ENCODE results near the gene DHRS13.
A peak's percentile ranks its signal among the peaks of the same experiment; 100 is the strongest.
"Not testable (repeated sequence)": the region's sequence is repeated elsewhere in the genome, so short reads cannot be mapped to it uniquely, and the experiment has no call there.

Gene DHRS13

GRCh38 chr17:28901866-28902818, 737 bp downstream of the DHRS13 start:
- peak; percentile 32 for DNase-seq (ENCODE audit: low read depth)

DNA sequence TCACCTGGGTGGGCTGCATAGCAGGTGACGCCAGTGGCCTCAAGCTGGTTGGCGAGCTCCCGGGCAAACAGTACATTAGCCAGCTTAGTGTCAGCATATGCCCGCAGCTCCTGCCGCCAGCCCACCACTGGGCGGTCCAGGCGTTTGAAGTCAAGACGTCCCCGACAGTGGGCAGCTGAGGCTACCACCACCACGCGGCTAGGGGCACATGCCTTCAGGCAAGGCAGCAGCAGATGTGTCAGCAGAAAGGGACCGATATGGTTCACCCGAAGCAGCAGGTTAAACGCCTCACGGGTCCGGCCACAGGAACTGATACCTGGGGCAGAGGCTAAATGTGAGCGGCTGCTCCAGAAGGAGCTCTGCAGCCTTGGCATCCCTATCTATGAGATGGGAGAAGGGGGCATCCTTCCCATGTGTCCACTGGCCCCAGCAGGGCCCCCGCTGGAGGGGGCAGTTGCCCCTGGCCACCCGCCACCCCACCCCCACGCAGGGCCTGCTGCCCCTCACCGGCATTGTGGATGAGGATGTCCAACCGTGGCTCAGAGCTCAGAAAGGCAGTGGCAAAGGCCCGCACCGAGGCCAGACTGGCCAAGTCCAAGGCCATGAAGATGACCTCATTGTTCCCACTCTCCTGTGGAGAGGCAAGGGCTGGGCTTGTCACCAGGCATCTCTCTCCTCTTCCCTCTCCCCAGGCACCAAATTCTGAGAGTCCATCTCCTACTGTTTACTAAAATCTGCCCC, 1.7 kb downstream of the DHRS13 start:
- DNase-seq (ENCODE audit: low read depth): no peak

- DNase-seq (ENCODE audit: low read depth): no peak
Measured at GRCh38 chr17:28899212-28899815, 3.6 kb downstream of the DHRS13 start.

GRCh38 chr17:28898527-28898955, 4.3 kb downstream of the DHRS13 start:
- DNase-seq (ENCODE audit: low read depth): no peak

GRCh38 chr17:28897769-28898526, 4.9 kb downstream of the DHRS13 start:
- no peak for DNase-seq (ENCODE audit: low read depth)

GRCh38 chr17:28896884-28897768, 5.8 kb downstream of the DHRS13 start, which contains the start of gene FLOT2:
FLOT2 (minus strand) TSS chr17:28897733; CDS start chr17:28897574, 159 bp downstream.
- DNase-seq (ENCODE audit: low read depth): peak; percentile 33

- DNase-seq (ENCODE audit: low read depth): no peak
Measured at GRCh38 chr17:28896491-28896883, 6.4 kb downstream of the DHRS13 start.

DNA sequence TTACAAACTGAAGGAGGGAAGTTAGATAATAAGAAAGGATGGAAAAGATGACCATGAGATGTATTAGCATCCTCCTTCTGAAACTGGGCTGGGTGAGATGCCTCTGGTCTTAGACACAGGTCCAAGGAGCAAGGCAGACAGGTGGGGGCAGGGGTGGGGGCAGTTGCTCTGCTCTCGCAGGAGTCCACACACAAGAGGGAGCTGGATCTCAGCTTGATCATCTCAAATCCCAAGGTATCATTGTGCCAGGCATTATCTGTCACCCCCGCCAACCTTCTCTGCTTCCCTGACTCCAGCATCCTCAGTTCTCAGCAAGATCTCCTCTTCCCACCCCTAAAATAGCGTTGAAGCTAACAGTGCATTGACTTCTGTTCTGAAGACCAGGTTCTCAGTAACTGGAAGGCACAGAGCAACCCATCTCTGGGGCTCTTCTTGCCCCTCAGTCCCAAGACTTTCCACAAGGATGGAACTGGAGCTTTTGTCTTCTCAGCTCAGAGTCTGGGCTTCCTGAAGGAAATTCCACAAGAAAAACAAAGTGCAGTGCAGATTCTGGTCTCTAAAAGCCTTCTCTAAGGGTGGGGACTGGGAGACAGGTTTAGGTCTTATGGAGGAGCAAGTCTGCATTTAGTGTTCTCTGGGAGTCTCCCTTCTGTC, 7.0 kb downstream of the DHRS13 start:
- no peak for DNase-seq (ENCODE audit: low read depth)

DNA sequence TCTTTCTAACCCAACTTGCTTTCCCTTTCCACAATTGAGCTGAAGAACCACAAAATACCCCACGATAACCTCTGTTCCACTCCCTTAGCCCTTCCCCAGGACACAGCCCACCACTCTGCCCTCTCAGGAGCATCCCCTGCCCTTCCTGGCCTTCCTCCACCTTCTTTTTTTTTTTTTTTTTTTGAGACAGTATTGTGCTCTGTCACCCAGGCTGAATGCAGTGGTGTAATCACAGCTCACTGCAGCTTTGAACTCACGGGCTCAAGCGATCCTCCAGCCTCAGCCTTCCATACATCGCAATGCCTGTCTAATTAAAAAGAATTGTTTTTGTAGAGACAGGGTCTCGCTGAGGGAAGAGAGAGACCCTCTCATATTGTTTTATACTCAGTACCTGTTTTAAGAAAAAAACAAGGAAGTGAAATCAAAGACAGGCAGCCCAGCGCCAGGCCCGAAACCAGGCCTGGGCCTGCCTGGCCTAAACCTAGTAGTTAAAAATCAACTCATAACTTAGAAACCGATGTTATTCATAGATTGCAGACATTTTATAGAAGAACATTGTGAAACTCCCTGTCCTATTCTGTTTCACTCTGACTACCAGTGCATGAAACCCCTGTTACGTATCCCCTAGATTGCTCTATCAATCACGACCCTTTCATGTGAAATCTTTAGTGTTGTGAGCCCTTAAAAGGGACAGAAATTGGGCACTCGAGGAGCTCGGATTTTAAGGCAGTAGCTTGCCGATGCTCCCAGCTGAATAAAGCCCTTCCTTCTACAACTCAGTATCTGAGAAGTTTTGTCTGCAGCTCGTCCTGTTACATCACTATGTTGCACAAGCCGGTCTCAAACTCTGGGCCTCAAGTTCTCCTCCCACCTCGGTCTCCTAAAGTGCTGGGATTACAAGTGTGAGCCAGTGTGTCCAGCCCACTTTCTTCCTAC, 9.4 kb downstream of the DHRS13 start:
- not testable (repeated sequence) for DNase-seq (ENCODE audit: low read depth)

DNA sequence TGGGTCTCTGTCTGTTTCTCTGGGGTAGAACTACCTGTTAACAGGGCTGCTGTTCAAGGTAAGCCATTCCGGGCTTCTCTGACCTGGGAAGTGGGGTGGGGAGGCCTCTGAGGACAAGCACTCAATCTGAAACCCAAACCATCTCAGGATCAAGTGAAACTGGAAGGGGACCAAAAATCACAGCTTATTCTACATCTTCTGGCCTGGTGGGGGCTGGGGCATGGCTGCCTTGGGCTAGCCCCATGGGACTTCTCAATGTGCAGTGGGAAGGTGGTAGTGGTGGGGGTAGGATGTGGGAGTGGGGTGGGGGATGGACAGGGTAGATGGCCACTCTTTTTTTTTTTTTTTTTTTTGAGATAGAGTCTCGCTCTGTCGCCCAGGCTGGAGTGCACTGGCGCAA, 10.9 kb downstream of the DHRS13 start:
- no peak for DNase-seq (ENCODE audit: low read depth)

DNA sequence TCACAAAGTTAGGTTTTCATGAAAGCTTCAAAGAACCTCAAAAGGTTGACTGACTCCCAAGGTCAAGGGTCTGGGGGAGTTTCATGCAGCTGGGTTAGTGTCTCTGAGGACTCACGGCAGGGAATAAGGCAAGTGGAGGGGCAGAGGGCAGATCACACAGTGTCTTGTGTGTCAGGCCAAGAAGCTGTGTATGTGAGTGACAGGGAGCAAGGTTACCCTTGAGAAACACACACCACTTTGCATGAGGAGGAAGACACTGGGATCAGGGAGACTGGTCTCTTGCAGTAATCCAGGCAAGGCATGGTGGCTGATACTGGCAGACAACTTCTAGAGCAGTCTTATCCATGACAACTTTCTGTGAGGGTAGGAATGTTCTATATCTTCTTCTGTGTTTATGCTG, 11.7 kb downstream of the DHRS13 start:
- DNase-seq (ENCODE audit: low read depth): no peak

GRCh38 chr17:28889996-28890395, 12.9 kb downstream of the DHRS13 start:
- no peak for DNase-seq (ENCODE audit: low read depth)

DNA sequence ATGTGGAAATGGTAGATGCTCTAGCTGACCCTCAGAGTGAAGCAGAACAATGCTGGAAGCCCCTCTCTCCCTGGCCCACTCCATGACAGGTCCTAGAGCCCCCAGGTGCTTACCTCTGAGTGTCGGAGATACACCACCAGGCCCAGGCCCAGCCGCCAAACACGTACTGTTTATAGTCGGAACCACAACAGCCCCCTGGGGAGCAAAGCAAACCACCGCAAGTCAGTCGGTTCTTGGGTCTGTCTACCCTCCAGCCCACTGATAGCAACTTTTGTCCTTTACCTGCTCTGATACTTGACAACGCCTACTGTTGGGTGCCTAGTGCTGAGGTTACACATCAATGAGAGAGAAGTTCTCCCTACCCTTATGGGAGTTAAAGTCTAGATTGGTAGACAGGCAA, 14.0 kb downstream of the DHRS13 start:
- no peak for DNase-seq (ENCODE audit: low read depth)

DNA sequence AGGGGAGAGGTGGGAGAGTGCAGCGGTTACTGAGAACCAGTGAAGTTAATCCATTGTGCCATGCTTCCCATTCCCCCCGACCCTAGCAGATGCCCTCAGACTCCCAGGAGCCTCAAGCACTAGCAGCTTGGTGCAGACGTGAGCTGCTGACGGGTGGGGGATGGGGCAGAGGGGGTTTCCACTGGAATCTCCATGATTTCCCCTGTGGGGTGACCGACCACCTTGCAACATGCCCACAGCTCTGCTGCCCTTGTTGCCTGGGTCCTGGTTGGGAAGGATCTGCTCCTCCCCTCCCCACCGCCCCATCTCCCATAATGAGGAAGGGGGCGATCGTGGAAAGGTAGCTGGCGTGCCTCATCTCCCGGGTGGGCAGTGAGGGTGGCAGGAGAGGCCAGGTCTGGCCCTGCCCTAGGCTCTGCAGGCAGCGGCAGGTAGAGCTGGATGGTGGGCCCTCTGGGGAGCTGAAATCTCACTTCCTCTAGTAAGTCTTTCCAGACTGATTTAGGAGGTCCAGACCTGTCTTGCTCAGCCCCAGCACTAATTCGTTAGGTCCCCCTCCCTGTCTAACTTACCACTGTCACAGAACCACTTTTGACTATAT, 14.9 kb downstream of the DHRS13 start:
- no peak for DNase-seq (ENCODE audit: low read depth)

DNA sequence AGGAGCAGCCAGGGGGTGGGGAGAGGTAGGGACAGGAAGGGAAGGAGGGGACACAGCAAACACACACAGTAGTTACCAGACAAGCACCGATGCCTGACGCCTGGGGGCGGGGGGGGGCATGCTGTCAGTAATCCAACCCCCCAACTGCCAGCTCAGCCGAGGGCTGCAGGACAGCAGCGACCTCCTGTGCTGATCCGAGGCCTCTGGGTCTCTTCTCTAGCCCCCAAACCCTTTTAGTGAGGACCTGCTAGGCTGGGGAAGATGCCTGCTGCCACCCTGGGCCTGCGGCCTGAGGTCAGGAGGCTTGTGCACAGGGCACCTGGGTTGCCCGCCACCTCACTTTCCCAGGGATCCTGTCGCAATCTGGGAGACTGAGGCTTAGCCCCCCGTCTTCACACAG, 16.9 kb downstream of the DHRS13 start:
- DNase-seq (ENCODE audit: low read depth): no peak

GRCh38 chr17:28885363-28885762, 17.5 kb downstream of the DHRS13 start:
- no peak for DNase-seq (ENCODE audit: low read depth)

DNA sequence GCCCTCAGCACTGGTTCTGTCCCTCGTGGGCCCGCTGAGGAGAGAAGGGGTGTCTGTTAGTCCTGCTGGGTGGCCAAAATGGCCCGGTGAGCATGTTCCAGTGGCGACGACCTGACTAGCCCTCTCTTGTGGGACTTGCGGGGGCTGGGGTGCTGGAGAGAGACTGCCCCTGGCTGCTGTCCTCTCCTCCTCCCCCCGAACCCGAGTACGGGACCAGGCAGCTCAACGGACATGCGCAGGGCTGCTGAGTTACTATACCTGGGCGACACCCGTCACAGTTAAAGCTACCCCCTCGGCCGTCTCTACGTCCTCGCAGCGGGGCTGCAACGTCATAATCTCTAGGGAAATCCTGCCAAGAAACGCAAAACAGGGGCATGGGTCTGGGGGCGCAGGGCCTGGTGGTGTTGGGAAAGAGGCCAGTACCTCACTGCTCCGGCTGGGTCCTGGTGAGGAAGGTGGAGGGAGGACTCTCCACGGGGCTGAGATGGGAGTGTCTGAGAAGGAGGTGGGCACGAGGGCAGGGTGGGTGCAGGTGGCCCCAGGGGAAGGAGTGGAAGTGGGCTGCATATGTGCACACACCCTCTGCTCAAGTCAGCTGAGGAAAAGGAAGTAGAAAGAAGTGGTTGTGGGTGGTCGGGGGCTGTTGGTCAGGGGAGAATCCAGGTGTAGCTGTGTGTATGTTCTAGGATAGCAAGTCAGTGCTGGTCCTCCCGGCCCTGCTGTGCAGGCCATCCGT, 18.7 kb downstream of the DHRS13 start:
- no peak for DNase-seq (ENCODE audit: low read depth)

Measured in stimulated activated CD8-positive, alpha-beta memory T cell treated with anti-CD3 and anti-CD28 coated beads, Interleukin-7, amount 100 ng/mL, for 24 hours (primary cell).